Measurements from ENCODE around the gene FIGLA.

- no peak for TF ChIP-seq SUZ12 (IDR thresholded peaks at IDR 0.05; ENCODE audit: low read length)
- TF ChIP-seq MAFK (IDR thresholded peaks at IDR 0.05; ENCODE audit: low read depth, low read length): no peak
- TF ChIP-seq ZNF274 (IDR thresholded peaks at IDR 0.05; ENCODE audit: borderline replicate concordance, extremely low read depth, low read length): no peak
- no peak for TF ChIP-seq POLR2A (IDR thresholded peaks at IDR 0.05; ENCODE audit: control extremely low read depth in 1 of 2, low read depth in 2 of 2, low read length in 2 of 2)
- TF ChIP-seq SP1 (IDR thresholded peaks at IDR 0.05; ENCODE audit: low read depth, low read length): no peak
- no peak for TF ChIP-seq PHF8 (conservative IDR thresholded peaks at IDR 0.05; ENCODE audit: low read depth, low read length)
- TF ChIP-seq RFX5 (IDR thresholded peaks at IDR 0.05; ENCODE audit: borderline replicate concordance, low read depth, low read length): no peak
- TF ChIP-seq, protein P1, sequence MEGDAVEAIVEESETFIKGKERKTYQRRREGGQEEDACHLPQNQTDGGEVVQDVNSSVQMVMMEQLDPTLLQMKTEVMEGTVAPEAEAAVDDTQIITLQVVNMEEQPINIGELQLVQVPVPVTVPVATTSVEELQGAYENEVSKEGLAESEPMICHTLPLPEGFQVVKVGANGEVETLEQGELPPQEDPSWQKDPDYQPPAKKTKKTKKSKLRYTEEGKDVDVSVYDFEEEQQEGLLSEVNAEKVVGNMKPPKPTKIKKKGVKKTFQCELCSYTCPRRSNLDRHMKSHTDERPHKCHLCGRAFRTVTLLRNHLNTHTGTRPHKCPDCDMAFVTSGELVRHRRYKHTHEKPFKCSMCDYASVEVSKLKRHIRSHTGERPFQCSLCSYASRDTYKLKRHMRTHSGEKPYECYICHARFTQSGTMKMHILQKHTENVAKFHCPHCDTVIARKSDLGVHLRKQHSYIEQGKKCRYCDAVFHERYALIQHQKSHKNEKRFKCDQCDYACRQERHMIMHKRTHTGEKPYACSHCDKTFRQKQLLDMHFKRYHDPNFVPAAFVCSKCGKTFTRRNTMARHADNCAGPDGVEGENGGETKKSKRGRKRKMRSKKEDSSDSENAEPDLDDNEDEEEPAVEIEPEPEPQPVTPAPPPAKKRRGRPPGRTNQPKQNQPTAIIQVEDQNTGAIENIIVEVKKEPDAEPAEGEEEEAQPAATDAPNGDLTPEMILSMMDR (IDR thresholded peaks at IDR 0.05; ENCODE audit: control extremely low read depth in 1 of 3, insufficient read depth in 1 of 3, low read depth in 1 of 3, low read length in 3 of 3): no peak
- TF ChIP-seq EP300 (IDR thresholded peaks at IDR 0.05; ENCODE audit: borderline replicate concordance in 1 of 2, low read depth in 2 of 2, low read length in 2 of 2): no peak
These were observed 37.4 kb downstream of the FIGLA start for GRCh38 chr2:70753031-70753430.
